Measurements from ENCODE around the gene DLGAP1.

DNA sequence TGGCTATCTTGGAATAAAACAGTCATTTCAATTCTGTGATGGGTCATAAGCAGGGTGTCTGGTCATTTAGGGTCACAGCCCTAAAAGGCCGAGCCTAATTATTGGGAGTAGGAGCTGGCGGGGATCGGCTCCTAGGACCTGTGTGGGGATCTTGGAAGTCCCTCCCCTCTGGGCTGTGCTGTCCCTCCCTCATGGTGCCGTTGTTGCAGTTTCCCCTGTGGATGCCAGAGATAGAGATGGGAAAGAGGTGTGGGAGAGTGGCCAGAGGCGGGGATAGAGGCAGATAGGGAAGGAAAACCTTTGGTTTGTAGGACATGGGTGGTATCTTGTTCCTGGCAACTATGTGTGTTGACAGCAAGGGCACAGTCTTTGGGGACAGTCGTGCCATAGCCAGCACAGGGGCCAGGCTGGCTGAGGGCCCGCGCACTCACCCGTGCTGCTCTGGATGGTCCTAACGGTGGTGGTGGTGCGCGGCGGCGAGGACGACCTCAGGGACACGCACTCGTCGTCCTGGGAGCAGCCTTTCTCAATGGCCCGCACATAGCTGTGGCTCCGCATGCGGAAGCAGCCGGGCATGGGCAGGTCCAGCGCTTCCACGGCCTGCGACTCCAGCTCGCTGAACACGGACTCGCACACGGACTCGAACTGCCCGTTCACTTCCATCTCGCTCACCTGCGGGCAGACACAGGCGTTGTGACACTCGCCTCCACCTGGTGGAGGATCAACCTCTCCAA, 726.2 kb downstream of the DLGAP1 start:
- no peak for TF ChIP-seq POLR2AphosphoS5 (IDR thresholded peaks at IDR 0.05; ENCODE audit: insufficient read depth in 1 of 2, low read depth in 1 of 2)
- TF ChIP-seq POLR2A (IDR thresholded peaks at IDR 0.05): no peak
- TF ChIP-seq CTCF (IDR thresholded peaks at IDR 0.05): no peak
